NCI-H187 (cell line): Measurements from ENCODE around the gene CXCL3.
A peak's percentile ranks its signal among the peaks of the same experiment; 100 is the strongest.
"Not testable (repeated sequence)": the region's sequence is repeated elsewhere in the genome, so short reads cannot be mapped to it uniquely, and the experiment has no call there.

Source experiments
- DNase-seq, 2 experiments: peaks; one replicate each; lab custom pipeline; 2025; lab: John Stamatoyannopoulos, UW

The CXCL3 gene

DNA sequence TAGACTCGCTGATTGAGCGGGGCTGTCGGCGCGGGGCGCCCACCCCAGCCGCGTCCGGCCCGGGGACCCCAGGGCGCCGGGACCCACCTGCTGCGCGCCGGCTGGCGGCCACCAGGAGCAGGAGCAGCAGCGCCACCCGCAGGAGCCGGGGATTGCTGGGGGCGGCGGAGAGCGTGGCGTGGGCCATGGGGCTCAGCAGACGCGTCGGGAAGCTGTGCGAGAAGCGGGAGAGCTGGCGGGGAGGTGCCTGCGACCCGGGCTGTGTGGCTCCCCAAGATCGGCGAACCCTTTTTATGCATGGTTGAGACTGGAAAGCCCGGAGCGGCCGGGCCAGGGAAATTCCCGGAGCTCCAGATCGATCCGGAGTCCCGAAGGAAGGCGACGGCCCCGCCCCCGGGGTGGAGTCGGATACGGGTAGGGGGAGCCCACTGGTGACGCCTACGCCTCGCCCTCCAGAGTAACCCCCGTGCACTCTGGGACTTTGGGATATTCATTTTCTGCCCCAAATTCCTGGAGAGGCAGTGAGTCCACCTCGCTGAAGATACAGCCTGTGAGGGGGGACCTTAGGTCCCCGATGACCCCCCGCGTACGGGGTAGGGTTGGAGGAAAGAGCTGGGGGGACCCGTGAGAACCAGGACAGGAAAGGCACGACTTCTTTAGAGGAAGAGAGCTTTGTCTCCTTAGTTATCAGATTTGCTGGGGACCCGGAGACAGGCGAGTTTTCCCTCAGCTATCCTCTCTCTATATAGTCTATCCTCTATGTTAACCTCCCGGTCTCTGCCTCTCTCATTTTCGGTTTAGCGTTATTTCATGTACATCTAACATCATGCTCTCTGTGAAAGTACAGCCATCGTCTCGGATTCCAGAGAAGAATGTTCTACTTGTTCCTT, at the start of gene CXCL3:
CXCL3 (minus strand) TSS at position 265 of the 890 bp plus-strand sequence; CDS start at position 187, 78 bp downstream.
- peak in 1 of 2 experiments; percentile 10 for DNase-seq

DNA sequence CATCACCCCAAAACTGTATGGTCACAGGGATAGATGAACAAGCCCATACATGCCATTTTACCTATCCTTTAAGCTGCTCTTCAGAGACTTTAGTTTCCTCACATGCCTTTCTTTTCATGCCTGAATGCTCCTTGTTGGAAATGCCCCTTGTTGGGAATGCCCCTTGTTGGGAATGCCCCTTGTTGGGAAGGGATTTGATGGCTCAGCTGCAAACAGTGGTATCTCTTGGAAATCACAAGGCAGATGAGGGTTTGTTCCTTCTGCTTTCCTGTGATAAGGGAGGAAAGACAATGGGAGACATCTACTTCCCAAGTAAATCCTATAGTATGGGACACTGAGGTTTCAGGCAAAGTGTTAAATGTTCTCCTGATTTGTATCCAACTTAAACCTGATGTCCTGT, 49.0 kb upstream of the CXCL3 start:
- DNase-seq: no peak

DNA sequence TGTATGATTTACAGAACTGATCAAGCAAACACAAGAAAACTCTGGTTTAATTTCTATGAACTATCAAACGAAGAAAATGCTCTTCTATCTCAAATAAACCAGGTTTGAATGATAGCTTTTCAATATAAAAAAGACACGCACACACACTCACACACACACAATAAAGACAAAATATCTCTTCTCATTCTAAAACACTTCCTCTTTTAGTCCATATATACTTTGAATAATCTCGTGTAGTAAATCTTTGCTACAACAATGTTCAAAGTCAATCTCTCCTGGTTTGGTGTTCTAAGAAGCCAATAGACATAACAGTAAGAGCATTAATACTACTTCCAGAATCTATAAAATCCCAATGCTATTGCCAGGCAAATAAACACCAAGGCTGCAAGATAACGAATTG, 47.2 kb upstream of the CXCL3 start:
- no peak for DNase-seq

- no peak for DNase-seq
These were observed 46.5 kb upstream of the CXCL3 start for GRCh38 chr4:74084984-74085383.

GRCh38 chr4:74083546-74083945, 45.1 kb upstream of the CXCL3 start:
- DNase-seq: no peak

DNA sequence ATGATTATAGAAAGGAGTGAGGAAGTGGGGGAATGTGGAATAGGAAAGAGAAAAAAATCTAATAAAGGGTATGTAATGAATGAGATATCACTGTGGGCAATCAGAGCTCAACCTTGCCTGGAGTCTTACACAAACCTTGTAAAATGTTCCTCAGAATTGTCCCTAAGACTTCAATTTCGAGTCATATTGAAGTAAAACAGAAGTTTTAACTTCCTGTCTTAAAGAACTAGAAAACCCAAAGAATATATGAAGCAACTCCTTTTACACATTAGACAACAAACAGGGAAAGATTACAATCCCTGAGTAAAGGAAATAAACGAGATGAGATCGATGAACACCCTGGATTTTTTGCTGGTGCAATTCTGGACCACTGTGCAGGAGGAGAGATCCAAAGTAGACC, 42.5 kb upstream of the CXCL3 start:
- DNase-seq: no peak

DNA sequence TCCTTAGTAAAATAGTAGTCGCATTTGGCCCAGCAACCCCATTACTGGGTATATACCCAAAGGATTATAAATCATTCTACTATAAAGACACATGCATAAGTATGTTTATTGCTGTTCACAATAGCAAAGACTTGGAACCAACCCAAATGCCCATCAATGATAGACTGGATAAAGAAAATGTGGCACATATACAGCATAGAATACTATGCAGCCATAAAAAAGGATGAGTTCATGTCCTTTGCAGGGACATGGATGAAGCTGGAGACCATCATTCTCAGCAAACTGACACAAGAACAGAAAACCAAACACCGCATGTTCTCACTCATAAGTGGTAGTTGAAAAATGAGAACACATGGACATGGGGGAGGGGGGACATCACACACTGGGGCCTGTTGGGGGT, 41.9 kb upstream of the CXCL3 start:
- not testable (repeated sequence) for DNase-seq

DNA sequence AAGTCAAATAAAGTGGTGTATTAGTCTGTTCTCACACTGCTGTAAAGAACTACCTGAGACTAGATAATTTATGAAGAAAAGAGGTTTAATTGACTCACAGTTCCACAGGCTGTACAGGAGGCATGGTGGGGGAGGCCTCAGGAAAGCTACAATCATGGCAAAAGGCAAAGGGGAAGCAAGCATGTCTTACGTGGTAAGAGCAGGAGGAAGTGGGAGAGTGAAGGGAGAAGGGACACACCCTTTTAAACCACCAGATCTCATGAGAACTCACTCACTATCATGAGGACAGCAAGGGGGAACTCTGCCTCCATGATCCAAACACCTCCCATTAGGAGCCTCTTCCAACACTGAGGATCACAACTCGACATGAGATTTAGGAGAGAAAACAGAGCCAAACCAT, 40.5 kb upstream of the CXCL3 start:
- DNase-seq: not testable (repeated sequence)

GRCh38 chr4:74073358-74073757, 34.9 kb upstream of the CXCL3 start:
- DNase-seq: no peak

DNA sequence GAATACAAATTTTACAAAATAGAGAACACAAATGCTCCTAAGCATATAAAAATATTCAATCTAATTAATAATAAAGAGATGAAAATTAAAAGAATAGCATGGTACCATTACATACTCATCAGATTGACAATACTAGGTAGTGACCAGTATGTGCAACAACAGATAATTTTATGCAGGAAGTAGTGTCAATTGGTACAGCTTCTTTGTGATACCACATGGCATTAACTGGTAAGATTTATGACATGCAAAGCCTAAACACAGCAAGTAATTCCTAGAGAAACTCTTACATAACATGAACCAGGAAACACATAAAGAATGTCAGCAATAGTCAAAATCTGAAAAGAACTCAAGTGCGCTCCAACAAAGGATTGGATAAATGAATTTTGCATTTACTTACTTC, 34.2 kb upstream of the CXCL3 start:
- no peak for DNase-seq

DNA sequence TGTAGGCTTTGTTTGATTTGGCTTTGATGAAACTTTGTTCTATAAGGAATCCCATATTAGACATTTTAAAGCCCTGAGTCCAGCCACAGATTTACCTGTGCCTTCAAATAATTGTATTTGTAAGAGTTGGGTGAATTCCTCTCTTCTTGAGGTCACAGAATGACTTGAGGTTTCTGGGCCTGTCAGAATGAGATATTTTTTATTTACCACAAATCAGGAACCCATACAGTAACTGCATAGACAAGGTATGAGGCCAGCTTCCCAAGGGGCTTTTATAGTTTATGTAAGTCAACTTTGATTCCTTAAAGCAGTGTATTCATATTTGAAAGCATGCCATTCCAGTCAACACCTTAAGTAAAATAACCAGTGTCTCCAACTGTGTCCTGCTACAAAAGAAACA, 29.1 kb upstream of the CXCL3 start:
- DNase-seq: no peak

- no peak for DNase-seq
These were observed 27.7 kb upstream of the CXCL3 start for GRCh38 chr4:74066232-74066631.

- no peak for DNase-seq
These were observed 26.7 kb upstream of the CXCL3 start for GRCh38 chr4:74065115-74065642.

DNA sequence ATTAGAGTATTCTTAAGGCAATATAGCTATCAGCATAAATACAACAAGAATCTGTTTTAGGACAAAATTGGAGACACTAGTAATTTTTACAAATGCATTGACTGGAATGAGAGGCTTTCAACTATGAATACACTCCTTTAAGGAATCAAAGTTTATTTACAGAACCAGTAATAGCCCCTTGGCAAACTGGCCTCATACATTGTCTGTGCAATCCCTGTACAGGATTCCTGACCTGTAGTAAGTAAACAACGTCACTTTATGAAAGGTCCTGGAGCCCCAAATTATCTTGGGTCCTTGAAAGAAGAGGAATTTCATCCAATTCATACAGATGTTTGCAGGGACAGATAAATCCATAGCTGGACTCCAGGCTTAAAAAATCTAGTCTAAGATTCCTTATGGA, 25.4 kb upstream of the CXCL3 start:
- DNase-seq: no peak

GRCh38 chr4:74062953-74063352, 24.5 kb upstream of the CXCL3 start:
- no peak for DNase-seq

DNA sequence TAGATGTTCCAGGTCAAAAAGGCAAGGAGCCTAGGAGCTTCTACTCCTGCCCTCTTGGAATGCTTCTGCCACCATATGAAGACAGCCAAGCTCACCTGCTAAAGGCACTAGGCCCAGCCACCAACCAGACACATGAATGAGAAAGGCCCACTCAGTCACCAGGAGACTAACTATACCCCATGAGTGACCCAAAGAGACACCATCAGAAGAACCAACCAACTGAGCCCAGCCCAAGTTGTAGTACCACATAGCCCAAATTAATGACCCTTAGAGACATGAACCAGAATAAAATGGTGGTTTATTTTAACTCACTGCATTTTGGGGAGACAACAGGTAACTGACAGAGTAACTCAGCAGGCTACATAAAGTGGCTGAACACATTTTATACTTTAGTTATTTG, 22.9 kb upstream of the CXCL3 start:
- no peak for DNase-seq

DNA sequence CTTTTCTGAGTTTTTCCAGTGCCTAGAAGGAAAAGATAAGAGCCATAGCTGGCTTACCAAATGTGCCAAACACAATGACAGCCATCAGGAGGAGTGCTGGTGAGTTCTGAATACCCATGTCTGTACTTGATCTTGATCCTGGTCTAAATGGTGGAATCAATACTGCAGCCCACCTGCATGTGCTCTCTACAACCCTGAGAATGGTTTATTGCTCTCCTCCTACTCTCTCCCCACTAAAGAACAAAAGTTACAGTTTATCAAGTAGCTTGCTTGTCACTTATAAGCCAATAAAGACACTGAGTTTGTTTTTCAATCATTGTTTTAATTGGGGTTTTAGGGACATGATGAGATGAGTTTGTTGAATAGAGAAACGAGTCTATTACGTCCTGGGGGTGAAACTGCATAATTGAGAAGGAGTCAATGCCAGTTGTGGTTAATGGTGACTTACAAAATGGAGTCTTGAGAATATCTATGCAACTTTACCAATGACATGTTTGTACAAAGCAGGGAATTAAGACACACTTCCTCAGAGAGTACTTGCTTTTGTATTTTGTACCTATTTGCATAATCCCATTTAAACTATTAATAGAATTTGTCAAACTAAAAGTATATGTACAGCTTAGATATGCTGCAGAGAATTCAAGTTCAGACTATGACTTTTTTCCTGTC, 20.8 kb upstream of the CXCL3 start:
- DNase-seq: no peak

GRCh38 chr4:74058048-74058651, 19.7 kb upstream of the CXCL3 start:
- DNase-seq: no peak

- DNase-seq: no peak
These were observed 19.1 kb upstream of the CXCL3 start for GRCh38 chr4:74057588-74057987.

DNA sequence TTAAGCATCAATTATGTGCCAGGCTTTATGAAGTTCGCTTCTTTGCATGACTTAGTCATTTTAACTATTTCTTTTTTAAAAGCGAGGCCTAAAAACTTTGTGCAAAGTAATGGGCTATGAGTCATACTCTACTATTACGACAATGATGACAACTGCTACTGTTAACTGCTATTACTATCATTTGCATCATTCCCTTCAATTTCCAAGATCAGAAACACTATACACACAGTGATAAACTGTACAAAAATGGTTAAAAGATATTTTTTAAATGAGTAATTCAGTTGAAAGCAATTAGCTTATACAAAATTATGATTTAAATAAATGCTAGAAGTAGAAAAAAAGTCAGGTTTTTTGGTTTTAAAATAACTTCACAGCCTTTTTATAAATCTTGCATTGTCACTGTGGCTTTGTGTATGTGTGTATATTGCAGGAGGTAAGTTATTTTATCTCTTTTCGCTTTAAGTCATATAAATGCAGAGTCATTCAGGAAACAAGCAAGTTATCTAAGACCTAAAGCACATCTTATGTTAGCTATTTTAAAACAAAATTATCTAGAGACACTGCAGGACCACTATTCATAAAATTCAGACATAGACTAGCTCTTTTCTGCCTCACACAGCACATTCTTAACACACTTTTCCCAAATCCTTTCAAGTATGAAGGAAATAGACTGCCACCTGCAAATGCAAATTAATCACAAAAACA, 18.5 kb upstream of the CXCL3 start:
- DNase-seq: no peak

- no peak for DNase-seq
These were observed 17.8 kb upstream of the CXCL3 start for GRCh38 chr4:74056114-74056857.
